Measurements from ENCODE around the gene PTPA. TPM values are rescaled to one million over a fixed set of nuclear protein-coding genes. Genes with fewer than 3 reads are reported as not detected.

The PTPA gene
- total and polyA plus RNA-seq, 9 of the 15 experiments (the other 6 are each of a cell fraction or from before 2014, with no cell fraction given): 1.7 to 121 (median 72.6) TPM

GRCh38 chr9:129182625-129183494 lies 71.6 kb downstream of the PTPA start (continued):
- TF ChIP-seq SP1 (CRISPR knock-in tag; IDR thresholded peaks at IDR 0.05) (0 out of 2 replicates have a peak, but pooled peaks have one; percentile 21), ZNF134 (CRISPR knock-in tag; conservative IDR thresholded peaks at IDR 0.05) (no peak), CREM (IDR thresholded peaks at IDR 0.05; ENCODE audit: low read depth) (peak; percentile 56), ZBTB33 (CRISPR knock-in tag; IDR thresholded peaks at IDR 0.05) (peak; percentile 57; the same call in 1 of the 2 replicates), ZNF277 (CRISPR knock-in tag; IDR thresholded peaks at IDR 0.05; ENCODE audit: borderline replicate concordance) (no peak), RNF2 (IDR thresholded peaks at IDR 0.05) (no peak), CTBP1 (IDR thresholded peaks at IDR 0.05; ENCODE audit: borderline replicate concordance) (no peak; the same call in 1 of the 2 replicates), CXXC5 (CRISPR knock-in tag; IDR thresholded peaks at IDR 0.05) (no peak), PTRF (tag; IDR thresholded peaks at IDR 0.05) (no peak), CHD4 (IDR thresholded peaks at IDR 0.05; ENCODE audit: insufficient read depth, insufficient replicate concordance, low read depth, low read length, poor library complexity, severe bottlenecking) (no peak)
- TF ChIP-seq, protein P1, sequence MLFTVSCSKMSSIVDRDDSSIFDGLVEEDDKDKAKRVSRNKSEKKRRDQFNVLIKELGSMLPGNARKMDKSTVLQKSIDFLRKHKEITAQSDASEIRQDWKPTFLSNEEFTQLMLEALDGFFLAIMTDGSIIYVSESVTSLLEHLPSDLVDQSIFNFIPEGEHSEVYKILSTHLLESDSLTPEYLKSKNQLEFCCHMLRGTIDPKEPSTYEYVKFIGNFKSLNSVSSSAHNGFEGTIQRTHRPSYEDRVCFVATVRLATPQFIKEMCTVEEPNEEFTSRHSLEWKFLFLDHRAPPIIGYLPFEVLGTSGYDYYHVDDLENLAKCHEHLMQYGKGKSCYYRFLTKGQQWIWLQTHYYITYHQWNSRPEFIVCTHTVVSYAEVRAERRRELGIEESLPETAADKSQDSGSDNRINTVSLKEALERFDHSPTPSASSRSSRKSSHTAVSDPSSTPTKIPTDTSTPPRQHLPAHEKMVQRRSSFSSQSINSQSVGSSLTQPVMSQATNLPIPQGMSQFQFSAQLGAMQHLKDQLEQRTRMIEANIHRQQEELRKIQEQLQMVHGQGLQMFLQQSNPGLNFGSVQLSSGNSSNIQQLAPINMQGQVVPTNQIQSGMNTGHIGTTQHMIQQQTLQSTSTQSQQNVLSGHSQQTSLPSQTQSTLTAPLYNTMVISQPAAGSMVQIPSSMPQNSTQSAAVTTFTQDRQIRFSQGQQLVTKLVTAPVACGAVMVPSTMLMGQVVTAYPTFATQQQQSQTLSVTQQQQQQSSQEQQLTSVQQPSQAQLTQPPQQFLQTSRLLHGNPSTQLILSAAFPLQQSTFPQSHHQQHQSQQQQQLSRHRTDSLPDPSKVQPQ (CRISPR knock-in tag; IDR thresholded peaks at IDR 0.05; ENCODE audit: borderline replicate concordance): no peak
- TF ChIP-seq, protein P2, sequence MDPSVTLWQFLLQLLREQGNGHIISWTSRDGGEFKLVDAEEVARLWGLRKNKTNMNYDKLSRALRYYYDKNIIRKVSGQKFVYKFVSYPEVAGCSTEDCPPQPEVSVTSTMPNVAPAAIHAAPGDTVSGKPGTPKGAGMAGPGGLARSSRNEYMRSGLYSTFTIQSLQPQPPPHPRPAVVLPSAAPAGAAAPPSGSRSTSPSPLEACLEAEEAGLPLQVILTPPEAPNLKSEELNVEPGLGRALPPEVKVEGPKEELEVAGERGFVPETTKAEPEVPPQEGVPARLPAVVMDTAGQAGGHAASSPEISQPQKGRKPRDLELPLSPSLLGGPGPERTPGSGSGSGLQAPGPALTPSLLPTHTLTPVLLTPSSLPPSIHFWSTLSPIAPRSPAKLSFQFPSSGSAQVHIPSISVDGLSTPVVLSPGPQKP (CRISPR knock-in tag; IDR thresholded peaks at IDR 0.05): no peak
- TF ChIP-seq, protein P3, sequence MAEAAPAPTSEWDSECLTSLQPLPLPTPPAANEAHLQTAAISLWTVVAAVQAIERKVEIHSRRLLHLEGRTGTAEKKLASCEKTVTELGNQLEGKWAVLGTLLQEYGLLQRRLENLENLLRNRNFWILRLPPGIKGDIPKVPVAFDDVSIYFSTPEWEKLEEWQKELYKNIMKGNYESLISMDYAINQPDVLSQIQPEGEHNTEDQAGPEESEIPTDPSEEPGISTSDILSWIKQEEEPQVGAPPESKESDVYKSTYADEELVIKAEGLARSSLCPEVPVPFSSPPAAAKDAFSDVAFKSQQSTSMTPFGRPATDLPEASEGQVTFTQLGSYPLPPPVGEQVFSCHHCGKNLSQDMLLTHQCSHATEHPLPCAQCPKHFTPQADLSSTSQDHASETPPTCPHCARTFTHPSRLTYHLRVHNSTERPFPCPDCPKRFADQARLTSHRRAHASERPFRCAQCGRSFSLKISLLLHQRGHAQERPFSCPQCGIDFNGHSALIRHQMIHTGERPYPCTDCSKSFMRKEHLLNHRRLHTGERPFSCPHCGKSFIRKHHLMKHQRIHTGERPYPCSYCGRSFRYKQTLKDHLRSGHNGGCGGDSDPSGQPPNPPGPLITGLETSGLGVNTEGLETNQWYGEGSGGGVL (CRISPR knock-in tag; IDR thresholded peaks at IDR 0.05): no peak
